Activated naive CD8-positive, alpha-beta T cell treated with anti-CD3 and anti-CD28 coated beads, Interleukin-2, amount 50 U/mL, for 16 hours (primary cell): ENCODE measurements around the gene ACOXL.

Source experiments
- DNase-seq: peaks from one replicate; pipeline ENCODE4 v3.0.0-alpha.2; 2020; ENCODE audit warnings: low read depth, low spot score

ACOXL gene

DNA sequence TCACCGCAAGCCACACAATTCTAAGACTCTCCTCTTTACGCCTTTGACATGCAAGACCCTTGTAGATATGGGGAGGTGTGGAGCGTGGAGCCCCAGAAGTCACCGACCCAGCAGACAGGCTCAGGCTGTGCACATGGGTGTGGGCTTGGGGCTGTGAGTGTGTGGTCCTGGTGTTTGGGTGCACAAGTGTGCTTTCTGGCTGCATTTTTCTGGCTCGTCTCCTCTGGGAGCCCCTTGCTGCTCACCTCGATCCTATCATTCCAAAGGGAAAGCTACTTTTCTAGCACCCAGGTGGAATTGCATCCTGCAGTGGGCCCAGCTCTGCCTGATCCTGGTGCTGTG is 143.0 kb downstream of the ACOXL start:
- DNase-seq = no peak

DNA sequence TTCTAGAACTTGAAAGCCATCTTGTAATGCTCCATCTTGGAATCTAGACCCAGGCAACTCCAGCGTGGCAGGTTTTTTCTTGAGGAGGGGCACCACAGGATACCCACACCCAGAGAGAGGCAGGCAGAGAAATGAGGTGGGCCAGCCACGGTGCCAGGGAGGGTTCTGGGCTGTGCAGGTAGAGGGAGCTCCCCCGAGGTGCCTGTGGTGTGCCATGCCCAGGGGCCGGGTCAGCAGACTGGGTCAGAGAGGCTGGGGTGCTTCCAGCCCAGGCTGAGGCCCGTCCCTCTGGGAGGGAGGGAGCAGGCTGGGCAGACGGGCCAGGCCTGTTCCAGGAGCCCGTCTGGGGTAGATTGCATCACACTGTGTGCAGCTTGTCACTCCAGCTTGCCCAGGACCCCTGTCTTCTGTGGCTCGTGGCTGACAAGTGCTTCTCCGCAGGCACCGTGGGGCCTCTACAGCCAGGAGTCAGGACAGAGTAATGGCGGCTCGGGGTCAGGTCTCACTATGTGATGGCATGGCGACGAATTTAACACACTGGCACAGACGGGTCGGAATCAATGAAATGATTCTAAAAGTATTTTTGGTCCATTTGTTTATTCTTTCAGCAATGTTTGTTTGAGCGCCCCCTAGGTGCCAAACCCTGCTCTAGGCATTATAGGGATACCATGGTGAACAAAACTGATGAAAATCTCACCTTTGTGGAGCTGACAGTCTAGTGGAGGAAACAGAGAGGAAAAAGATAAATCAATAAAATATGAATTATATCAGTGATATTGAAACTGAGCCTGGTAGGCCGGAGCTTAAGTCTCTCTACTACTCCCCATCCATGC is 144.0 kb downstream of the ACOXL start:
- no peak for DNase-seq

DNA sequence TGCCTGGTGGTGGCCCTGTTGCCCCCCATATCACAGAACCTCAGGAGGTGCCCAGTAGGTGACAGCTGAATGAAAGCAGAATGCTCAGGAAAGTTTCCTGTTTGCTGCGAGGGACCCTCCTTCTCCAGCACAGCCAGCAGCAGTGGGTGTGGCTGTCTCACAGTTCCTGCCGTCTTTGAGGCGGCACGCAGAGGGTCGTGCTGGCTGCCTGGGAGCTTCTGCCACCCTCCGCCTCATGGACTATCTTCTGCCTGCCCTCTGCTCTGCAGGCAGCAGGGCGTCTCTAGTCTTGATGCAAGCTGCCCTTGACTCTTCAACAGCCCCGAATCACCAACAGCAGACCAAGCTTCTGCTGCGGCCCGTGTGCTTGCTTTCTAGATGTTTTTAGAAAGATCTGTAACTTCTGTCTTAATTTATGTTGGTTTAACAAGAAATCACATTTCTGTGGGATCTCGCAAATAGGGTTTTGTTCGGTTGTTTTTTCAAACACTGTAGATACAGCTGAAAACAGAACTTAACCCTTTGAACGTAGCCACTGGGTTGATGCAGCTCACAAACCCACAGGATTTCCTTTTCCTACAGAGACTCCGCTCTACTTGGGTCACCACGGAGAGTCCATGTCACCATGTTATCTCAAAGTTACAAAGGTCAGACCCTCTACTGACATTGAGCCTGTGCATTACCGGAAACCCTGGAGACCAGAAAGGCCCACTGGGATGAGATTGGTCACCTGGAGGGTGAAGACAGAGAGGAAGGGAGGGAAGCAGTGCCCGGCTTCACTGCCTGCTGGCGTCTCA is 144.9 kb downstream of the ACOXL start:
- no peak for DNase-seq

DNA sequence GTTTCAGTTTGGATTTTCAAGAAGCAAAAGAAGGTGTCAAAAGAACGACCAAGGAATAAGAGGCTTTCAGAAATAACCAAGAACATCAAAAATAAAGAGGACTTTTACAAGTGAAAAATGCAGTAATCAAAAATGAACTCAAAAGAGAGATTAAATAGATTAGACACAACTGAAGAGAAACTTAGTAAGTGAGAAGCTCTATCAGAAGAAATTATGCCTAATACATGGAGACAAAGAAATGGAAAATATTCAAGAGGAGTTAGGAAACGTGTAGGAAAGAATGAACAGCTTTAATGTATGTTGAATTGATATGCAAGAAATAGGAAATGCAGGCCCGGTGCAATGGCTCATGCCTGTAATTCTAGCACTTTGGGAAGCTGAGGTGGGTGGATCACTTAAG is 145.8 kb downstream of the ACOXL start:
- DNase-seq = no peak

DNA sequence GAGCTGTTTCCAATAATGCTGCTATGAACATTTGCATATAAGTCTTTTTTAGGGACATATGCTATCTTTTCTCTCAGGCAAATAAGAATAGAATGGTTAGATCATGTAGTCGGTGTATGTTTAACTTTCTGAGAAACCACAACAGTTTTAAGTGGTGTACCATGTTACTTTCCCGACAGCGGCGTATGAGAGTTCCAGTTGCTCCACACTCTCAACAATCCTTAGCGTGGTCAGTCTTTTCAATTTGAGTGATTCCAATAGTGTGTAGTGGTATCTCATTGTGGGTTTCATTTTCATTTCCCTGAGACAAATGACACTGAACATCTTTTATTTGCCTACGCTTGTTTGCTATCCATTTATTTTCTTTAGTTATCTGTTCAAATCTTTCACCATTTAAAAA is 149.5 kb downstream of the ACOXL start:
- no peak for DNase-seq

DNA sequence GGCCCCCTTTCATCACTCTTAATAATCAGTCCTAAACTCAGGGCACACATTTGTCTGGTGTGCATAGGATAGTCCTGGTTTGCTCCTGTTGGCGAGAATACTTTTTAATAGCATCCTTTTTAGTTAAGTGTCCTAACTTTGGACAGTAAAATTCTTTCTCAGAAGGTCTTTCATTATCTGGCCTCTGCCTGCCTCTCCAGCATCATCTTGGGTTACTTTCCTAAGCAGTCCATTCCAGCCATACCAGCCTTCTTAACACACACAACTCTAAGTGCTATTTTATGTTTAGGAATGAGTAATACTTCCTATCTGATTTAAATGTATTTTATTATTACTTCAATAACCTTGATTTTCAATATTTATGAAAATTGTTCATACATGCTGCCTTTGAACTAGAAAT is 151.0 kb downstream of the ACOXL start:
- DNase-seq = no peak

DNA sequence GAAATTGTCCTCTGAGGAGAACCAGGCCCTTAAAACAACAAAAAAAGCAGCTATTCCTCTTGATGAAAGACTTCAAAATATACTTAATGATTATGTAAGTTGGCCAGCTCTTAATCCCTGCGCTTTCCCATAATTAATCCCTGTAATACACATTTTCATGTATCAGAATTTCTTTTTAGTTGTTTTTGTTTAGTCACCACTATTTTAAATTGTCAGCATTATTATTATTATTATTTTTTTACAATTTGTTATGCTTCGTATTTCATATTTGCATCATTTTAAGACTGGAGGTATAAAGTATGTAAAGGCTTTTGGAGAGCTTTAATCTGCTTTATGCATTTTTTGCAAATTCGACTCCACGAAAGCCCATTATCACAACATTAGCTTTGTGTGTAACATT is 152.9 kb downstream of the ACOXL start:
- DNase-seq = no peak

DNA sequence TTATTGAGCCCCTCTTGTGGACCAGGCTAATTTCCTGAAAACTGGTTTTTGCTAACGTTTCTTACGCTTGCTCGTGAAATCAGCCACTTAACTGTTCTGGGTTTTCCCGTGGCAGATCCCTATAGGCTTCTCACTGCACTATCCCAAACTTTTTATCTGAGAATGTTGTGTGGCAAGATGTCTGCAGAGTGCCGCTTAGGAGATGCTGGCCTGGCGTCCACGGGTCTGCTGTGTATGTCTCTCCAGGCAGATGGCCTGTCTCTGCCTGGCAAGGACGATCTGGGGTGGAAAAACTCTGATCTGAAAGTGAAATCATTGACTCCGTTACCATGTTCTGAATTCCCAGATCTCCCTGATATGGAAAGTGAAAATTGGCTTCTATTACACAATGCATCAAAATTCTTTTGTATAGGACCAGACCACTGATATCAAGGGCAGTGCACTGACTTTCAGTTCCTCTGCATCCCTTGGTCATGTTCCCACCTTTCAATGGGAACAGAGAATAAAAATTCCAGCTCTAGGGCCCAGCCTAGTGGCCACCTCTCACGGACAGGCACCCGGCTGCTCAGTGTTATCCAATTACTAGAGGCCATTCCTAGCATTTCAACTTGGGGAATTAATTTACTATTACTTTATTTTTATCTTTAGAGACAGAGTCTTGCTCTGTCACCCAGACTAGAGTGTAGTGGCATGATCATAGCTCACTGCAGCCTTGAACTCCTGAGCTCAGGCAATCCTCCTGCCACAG is 154.6 kb downstream of the ACOXL start:
- no peak for DNase-seq

DNA sequence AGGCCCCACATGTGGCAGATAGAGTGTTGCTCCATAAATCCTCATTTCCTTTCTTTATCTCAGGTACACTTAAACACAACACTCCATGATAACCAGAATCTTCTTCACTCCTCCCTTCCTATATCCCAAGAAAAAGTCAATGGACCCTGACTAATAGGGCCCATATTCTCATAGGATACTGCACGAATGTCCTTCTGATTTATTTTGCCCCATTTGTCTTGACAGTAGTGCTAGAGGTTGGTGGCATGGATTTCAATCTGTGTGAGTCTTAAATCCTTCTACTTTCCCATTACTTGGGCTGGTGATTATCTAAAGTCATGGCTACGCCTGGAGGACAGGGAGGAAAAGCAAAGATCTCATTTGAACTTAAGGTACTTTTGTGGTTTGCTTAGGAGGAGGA is 156.0 kb downstream of the ACOXL start:
- DNase-seq = no peak

DNA sequence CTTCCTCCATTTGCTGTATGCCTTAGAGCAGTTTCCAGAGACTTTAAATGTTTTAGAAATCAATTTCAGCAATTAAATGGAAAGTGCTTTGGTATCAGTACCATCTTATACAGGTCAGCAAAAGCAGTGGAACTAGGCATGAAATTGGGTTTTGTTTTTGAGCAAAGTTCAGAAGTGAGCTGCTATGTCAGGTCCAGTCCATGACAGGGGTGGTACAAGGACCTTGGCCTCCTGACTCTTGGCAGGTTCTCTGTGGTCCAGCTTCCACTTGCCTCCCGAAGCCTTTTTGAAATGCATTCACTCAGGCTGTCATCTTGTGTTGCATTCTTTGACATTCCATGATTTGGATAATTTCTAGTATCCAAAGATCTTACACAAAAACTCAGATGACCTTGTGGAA is 159.3 kb downstream of the ACOXL start:
- DNase-seq = no peak

DNA sequence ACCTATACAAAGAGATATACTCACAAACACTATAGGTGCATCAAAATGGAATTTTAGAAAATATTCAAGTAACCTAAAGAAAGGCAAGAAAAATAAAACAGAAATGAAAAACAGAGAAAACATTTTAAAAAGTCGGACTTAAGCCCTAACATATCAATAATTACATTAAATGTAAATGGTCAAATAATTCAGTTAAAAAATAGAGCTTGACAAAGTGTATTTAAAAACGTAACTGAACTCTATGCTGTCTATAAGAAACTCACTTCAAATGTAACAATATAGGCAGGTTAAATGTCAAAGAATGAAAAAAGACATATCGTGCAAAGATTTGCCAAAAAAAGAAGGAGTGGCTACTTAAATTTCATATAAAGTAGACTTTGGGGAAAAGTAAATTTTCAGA is 163.9 kb downstream of the ACOXL start:
- DNase-seq = no peak

DNA sequence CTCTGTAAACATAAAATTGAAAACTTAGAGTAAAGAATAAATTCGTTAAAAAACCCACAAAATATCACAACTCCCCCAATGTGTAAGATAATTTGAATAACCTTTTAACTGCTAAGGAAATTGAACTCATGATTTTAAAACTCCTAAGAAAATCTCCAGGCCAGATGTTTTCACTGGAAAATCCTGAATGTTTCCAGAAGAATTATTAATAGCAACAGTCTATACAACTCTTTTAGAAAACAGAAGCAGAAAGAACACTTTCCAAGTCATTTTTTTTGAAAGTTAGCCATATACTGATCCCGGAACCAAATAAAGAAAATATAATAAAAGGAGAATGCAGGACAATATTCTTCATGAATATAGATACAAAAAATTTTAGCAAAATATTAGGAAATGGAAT is 165.6 kb downstream of the ACOXL start:
- DNase-seq = no peak

DNA sequence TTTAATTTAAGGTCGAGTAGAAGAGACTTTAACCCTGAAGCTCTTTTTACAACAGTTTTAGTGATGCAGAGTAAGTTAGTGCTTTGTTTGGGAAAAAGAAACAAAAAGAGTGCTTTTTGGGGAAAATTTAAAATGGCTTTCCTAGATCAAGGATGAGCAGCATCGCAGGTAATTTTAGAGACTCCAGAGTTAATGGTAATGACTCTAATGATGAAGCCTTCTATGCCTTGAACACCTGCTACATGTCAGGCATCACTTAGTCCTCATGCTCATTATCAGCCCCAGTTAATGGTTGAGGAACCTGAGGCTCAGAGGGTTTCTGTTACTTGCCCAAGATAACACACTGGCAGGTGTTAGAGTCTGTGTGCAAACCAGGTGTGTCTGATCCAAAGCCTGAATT is 167.8 kb downstream of the ACOXL start:
- DNase-seq = no peak

DNA sequence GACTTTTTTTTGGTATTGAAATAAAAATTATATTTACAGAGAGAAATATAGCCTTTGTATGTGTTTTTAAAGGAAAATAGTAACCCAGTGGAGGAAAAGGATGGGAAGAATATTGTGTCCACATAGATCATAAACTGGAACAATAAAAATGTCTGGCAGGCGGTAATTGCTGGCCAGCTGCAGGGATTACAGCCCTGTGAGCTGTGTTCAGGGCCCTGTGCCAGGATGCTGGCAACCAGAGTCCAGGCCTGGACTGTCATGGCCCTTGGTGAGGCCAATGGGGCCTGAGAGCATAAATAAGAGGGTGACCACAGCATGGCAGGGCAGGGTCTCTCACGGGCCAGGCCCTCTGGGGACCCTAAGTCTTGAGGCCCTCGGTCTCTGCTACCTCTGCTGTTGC is 171.2 kb downstream of the ACOXL start:
- DNase-seq = no peak

DNA sequence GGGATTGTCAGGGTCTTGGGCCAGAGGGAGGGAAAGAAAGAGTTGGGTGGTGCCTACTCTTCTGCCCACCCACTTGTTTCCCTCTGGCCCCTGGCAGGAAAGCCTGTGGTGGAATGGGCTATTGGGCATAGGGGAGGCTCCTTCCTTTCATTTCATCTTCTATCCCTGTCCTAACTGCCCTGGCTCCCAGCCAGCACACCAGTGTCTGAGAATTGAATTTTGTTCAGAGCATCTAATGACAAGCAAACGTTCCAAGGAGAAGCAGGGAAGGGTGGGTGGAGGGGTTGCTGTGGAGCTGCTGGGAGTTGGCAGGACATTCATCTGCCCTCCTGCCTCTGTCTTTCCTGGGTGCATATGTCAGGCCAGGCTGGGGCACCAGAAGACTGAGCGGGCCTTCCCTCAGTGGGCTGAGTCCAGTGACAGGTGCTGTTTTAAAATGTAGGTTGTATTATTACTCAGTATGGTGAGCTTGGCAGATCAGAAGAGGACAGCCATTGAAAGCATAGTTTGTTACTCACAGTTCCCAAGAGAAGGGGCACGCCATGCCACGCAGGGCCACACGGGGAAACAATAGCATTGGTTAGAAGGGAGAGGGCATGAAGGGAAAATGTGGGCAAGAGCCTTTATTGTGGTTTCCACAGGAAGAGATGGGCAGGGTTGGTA is 171.9 kb downstream of the ACOXL start:
- no peak for DNase-seq

DNA sequence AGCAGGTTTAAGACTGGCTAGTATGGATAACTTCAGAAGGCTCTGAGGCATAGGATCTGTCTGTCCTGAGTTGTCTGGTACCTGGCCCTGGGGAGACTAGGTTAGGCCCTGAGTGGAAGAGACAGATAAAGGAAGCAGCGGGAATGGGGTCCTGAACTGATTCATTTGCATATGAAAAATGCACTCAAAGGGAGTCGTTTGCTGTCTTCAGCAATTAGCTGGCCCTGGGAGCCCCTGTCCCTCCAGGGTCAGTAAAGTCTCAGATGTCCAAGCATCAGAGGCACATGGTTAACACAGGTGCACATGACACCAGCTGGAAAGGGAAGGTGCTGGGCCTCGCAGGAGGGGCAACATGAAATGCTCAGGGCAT is 172.4 kb downstream of the ACOXL start:
- no peak for DNase-seq

DNA sequence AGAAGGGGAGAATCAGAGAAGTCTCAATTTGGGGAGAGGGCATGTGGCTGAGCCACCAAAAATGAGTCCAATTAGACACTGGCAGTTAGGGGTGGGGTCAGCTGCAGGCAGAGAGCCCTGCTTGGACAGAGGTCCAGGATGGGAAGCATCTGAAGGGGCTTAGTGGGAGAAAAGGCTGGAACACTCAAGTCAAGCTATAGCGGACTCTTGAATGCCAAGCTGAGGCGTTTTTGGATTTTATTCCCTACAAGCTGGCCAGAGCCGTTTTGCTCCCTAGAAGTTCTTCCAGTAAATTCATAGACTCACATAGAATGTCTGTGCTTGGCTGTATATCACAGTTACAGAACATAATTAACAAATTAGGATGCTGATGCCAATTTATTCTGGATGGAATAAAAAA is 172.8 kb downstream of the ACOXL start:
- no peak for DNase-seq

DNA sequence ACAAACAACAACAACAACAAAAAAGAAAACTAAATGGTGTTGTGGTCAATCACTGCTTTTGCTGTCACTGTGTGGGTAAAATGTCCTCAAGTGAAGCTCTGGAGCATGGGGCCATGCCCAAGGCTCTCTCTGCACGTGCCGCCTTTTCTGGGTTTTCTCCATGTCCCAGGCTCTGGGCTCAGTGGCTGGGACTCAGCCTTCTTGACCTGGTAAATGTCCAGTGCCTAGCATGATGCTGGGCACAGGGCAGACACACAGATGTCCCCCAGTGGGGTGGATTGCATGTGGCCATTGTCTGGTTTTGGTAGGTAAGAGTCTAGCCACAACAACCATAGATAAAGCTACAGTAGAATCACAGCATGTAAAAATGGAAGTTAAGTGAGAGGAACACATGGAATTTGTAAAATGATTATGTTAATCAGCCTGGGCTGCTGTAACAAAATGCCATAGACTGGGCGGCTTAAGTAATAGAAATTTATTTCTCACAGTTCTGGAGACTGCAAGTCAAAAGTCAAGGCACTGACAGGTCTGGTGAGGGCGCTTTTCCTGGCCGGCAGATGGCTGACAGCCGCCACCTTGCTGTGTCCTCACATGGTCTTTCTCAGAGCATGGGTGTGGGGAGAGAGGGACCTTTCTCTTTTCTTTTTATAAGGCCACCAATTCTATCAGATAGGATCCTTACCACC is 174.4 kb downstream of the ACOXL start:
- DNase-seq = no peak

DNA sequence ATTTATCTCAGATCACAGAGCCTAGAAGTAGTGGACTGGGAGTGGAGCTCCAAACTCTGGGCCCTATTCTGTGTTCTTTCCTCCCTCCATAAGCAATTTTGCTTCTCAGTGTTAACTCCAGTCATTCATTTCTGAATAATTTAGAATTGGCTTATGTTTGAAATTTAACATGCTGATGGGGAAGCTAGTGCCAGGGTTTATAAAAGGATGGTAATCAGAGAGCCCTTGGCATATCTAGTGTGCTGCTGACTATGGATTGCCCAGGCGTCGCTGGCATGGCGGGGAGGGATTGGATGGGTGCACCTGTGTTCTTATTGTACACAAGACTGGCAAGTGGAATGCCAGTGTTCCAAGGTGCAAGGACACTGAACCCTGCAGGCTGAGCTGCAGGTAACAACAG is 177.1 kb downstream of the ACOXL start:
- DNase-seq = no peak

DNA sequence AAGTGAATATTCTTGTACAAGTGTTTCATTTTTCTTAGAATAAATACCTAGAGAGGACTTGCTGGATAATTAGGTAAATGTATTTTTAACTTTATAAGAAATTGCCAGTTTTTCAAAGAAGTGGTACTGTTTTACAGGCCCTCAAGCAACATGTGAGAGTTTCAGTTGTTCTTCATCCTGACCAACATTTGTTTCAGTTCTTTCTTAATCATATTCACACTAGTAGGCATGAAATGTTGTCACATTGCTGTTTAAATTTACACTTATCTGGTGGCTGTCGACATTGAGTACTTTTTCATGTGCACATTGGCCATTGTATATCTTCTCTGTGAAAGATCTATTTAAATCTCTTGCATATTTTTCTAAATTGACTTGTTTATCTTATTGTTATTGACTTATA is 178.1 kb downstream of the ACOXL start:
- no peak for DNase-seq

DNA sequence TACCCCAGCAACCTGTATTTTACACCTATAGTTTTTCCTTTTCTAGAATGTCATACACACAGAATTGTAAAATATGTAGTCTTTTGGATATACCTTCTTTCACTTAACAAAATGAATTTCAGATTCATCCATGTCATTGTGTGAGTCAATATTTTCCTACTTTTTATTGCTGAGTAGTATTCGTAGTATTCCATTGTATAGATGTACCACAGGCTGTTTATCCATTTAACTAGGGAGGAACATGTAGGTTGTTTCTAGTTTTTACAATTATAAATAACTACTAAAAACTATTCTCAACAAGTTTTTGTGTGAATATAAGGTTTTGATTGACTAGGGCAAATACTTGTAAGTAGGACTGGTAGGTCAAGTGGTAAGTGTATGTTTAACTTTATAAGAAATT is 187.4 kb downstream of the ACOXL start:
- no peak for DNase-seq

DNA sequence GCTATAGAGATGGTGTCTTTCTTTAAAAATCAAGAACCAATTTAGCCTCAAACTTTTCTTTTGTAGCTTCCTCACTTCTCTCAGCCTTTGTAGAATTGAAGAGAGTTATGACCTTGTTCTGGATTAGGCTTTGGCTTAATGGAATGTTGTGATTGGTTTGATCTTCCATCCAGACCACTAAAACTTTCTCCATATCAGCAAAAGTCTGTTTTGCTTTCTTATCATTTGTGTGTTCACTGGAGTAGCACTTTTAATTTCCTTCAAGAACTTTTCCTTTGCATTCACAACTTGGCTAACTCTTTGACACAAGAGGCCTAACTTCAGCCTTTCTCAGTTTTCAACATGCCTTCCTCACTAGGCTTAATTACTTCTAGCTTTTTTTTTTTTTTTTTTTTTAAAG is 193.1 kb downstream of the ACOXL start:
- no peak for DNase-seq
